ENCODE results near the gene GJC2.

DNA sequence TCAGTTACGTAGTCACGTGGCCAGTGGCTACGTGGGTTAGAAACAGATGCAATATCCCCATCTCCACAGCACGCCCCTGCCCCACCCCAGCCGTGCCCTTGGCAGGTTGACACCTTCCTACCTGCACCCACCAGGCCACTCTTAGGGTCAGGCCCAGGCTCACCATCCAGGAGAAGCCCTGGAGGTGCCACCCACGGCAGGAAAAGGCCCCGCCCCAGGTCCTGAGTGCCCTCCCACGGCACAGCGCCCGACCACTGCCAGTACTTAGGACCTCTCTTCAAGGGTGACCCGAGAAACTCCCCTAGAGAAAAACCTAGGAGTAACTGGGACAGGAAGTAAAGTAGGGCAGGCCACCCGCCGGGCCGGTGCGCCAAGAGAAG is 48.1 kb upstream of the GJC2 start:
- TF ChIP-seq, protein P1, sequence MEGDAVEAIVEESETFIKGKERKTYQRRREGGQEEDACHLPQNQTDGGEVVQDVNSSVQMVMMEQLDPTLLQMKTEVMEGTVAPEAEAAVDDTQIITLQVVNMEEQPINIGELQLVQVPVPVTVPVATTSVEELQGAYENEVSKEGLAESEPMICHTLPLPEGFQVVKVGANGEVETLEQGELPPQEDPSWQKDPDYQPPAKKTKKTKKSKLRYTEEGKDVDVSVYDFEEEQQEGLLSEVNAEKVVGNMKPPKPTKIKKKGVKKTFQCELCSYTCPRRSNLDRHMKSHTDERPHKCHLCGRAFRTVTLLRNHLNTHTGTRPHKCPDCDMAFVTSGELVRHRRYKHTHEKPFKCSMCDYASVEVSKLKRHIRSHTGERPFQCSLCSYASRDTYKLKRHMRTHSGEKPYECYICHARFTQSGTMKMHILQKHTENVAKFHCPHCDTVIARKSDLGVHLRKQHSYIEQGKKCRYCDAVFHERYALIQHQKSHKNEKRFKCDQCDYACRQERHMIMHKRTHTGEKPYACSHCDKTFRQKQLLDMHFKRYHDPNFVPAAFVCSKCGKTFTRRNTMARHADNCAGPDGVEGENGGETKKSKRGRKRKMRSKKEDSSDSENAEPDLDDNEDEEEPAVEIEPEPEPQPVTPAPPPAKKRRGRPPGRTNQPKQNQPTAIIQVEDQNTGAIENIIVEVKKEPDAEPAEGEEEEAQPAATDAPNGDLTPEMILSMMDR (conservative IDR thresholded peaks at IDR 0.05; ENCODE audit: low read length), result no peak
- no peak for TF ChIP-seq EZH2phosphoT487 (IDR thresholded peaks at IDR 0.05; ENCODE audit: borderline replicate concordance)
